K562 (cell line): ENCODE measurements around the gene ORC3. TPM values are rescaled to one million over a fixed set of nuclear protein-coding genes. Genes with fewer than 3 reads are reported as not detected.

Experiments
- ATAC-seq: fragments of 200-7000 bp; cut with Tn5 transposase; 3 replicates; pipeline ENCODE4 v1.9.1; 2020; ENCODE audit warnings: moderate library complexity
- BruUV-seq: library from RNA; stranded (reverse); fragments of 400-500 nt; replicated peaks from 2 replicates; lab custom pipeline; 2021; lab: Mats Ljungman, UMichigan
- CTCF ChIA-PET: fragments of 300-600 bp; formaldehyde crosslinking; extraction: SDS; loops from one replicate; lab custom pipeline; 2021; ENCODE audit warnings: low intra/inter-chr PET ratio; lab: Yijun Ruan, JAX
- POLR2A ChIA-PET: fragments of 300-600, 350-650 bp; sonication (Branson Sonifier 250); formaldehyde crosslinking; extraction: SDS; loops from one replicate; lab custom pipeline; 2021; ENCODE audit warnings: antibody characterized with exemption, inconsistent platforms; lab: Yijun Ruan, JAX
- DNase-seq, 4 experiments: peaks; one replicate each; pipeline versions ENCODE4 v3.0.0 to v3.0.0-alpha.2; 2011 to 2018; ENCODE audit warnings: low spot score in 3 of 4, mixed read lengths in 3 of 4; ENCODE audit errors: extremely low read depth in 1 of 4
- FAIRE-seq: peaks from 2 replicates; lab custom pipeline; 2011; peaks lifted over from hg19 to GRCh38; lab: Jason Lieb, UNC
- H2AFZ ChIP-seq: 2 replicates; pipeline ENCODE4 v1.6.0; 2011; ENCODE audit warnings: low read depth, low read length, control low read depth, inconsistent platforms
- H3K27ac ChIP-seq: fragments of 200-600 bp; 3 replicates; pipeline ENCODE4 v1.8.0; 2011; ENCODE audit warnings: low read depth, mild to moderate bottlenecking, control low read depth, inconsistent platforms, low read length, moderate library complexity, mixed read lengths; ENCODE audit errors: extremely low read depth
- H3K27me3 ChIP-seq, 2 experiments: fragments of 300-600 bp in 1 of 2; 2 replicates in 1 of 2; 3 replicates in 1 of 2; pipeline versions ENCODE4 v1.6.0 to v1.8.0; 2011; ENCODE audit warnings: inconsistent platforms in 2 of 2, low read length in 2 of 2, mild to moderate bottlenecking in 1 of 2, mixed read lengths in 1 of 2, moderate library complexity in 1 of 2; ENCODE audit not compliant: control insufficient read depth in 2 of 2, insufficient read depth in 2 of 2
- H3K36me3 ChIP-seq: fragments of 300-600 bp; 3 replicates; pipeline ENCODE4 v1.8.0; 2011; ENCODE audit warnings: mild to moderate bottlenecking, low read length, inconsistent platforms; ENCODE audit not compliant: control insufficient read depth, insufficient read depth
- H3K4me1 ChIP-seq, 2 experiments: fragments of 200-600 bp in 1 of 2; replicated peaks in 1 of 2; 2 replicates in 1 of 2; 3 replicates in 1 of 2; pipeline versions ENCODE4 v1.5.1 to v1.8.0; 2011; ENCODE audit warnings: inconsistent platforms in 2 of 2, low read length in 2 of 2, mild to moderate bottlenecking in 1 of 2, mixed read lengths in 1 of 2, moderate library complexity in 1 of 2; ENCODE audit not compliant: control insufficient read depth in 2 of 2, insufficient read depth in 2 of 2
- H3K4me2 ChIP-seq: 2 replicates; pipeline ENCODE4 v1.6.1; 2011; ENCODE audit warnings: low read length, control low read depth, inconsistent platforms, mixed read lengths; ENCODE audit not compliant: insufficient read depth
- H3K4me3 ChIP-seq: fragments of 200-600 bp; sonication (generic), shearing (Covaris generic); 2 replicates; pipeline ENCODE4 v1.5.1; 2016; ENCODE audit warnings: control low read depth, inconsistent platforms
- H3K79me2 ChIP-seq: fragments of 200-600 bp; 3 replicates; pipeline ENCODE4 v1.8.0; 2011; ENCODE audit warnings: low read length, inconsistent platforms; ENCODE audit not compliant: control insufficient read depth, insufficient read depth
- H3K9ac ChIP-seq, 2 experiments: 2 replicates each; pipeline versions ENCODE4 v1.6.0 to v1.6.1; 2011; ENCODE audit warnings: low read depth in 2 of 2, low read length in 2 of 2, control low read depth in 1 of 2, inconsistent platforms in 1 of 2, mild to moderate bottlenecking in 1 of 2, mixed read lengths in 1 of 2; ENCODE audit not compliant: insufficient read depth in 1 of 2
- H3K9me1 ChIP-seq: one replicate; pipeline ENCODE4 v1.6.0; 2011; ENCODE audit warnings: inconsistent platforms, mild to moderate bottlenecking, low read length, moderate library complexity; ENCODE audit not compliant: control insufficient read depth, insufficient read depth
- H3K9me3 ChIP-seq: replicated peaks from 2 replicates; pipeline ENCODE4 v1.5.1; 2011; ENCODE audit warnings: low read depth, low read length, inconsistent platforms; ENCODE audit not compliant: control insufficient read depth, insufficient read depth
- H4K20me1 ChIP-seq: replicated peaks from 2 replicates; pipeline ENCODE4 v1.6.1; 2011; ENCODE audit warnings: low read length, inconsistent platforms, mixed read lengths; ENCODE audit not compliant: control insufficient read depth, insufficient read depth
- HSF4 ChIP-seq: fragments of 250-450 bp; sonication (Bioruptor Pico); IDR thresholded peaks from 2 replicates; pipeline ENCODE4 v2.1.2; 2022; ENCODE audit warnings: mild to moderate bottlenecking, moderate library complexity, borderline replicate concordance
- SAP30 ChIP-seq: fragments of 200-600 bp; sonication (generic); IDR thresholded peaks from 2 replicates; pipeline ENCODE4 v1.6.1; 2012; ENCODE audit warnings: borderline replicate concordance, low read depth, mild to moderate bottlenecking, moderate library complexity, low read length, control low read depth, inconsistent platforms; ENCODE audit not compliant: insufficient read depth, poor library complexity, severe bottlenecking
- ZNF274 ChIP-seq: IDR thresholded peaks from 2 replicates; pipeline ENCODE4 v1.6.1; 2011; ENCODE audit warnings: low read depth, mild to moderate bottlenecking, low read length, moderate library complexity, borderline replicate concordance
- ZNF778 ChIP-seq: fragments of 450-650 bp; formaldehyde crosslinking; IDR thresholded peaks from 2 replicates; pipeline ENCODE4 v1.4.0; 2020; ENCODE audit warnings: mild to moderate bottlenecking, moderate library complexity
- in situ Hi-C: fragments of 300-500 bp; cut with MboI; formaldehyde crosslinking; loops from 4 replicates; pipeline ENCODE4 v1.15.0; 2018; ENCODE audit warnings: inconsistent platforms, mixed read lengths
- intact Hi-C: fragments of 100-400 bp; cut with micrococcal nuclease; formaldehyde crosslinking; loops from 2 replicates; pipeline ENCODE4 v1.14.2; 2022
- polyA plus RNA-seq, 8 experiments: library from polyadenylated mRNA; depleted of rRNA in 4 of 8; stranded (reverse) in 5 of 8; unstranded in 3 of 8; fragments of >200 nt; fragmentation: Nextera tagmentation in 2 of 8; fragmentation: Illumina TruSeq in 1 of 8; extraction: Ambion mirVana in 2 of 8; extraction: Trizol in 1 of 8; gene quantifications; 2 replicates each; pipeline versions ENCODE4 v1.2.1 to v1.2.3, GENCODE V29; 2011 to 2014; ENCODE audit warnings: inconsistent platforms in 1 of 8, missing spikeins in 1 of 8
- total RNA-seq, 7 experiments: library from RNA; depleted of rRNA in 6 of 7; stranded (reverse); fragments of >200 nt in 6 of 7; fragmentation: Illumina TruSeq in 2 of 7; extraction: Trizol in 2 of 7; gene quantifications; 2 replicates each; pipeline versions ENCODE4 v1.2.1 to v1.2.3, GENCODE V29; 2011 to 2021; ENCODE audit warnings: low replicate concordance in 1 of 7
- TF ChIP-seq, protein P1 (sequence below): fragments of 450-650 bp; formaldehyde crosslinking; IDR thresholded peaks from 2 replicates; pipeline ENCODE4 v1.4.0; 2020; ENCODE audit warnings: mild to moderate bottlenecking, moderate library complexity

ORC3 gene
- total and polyA plus RNA-seq, 9 of the 15 experiments (the other 6 are each of a cell fraction or from before 2014, with no cell fraction given), result 28.8 to 159 (median 74.8) TPM

DNA sequence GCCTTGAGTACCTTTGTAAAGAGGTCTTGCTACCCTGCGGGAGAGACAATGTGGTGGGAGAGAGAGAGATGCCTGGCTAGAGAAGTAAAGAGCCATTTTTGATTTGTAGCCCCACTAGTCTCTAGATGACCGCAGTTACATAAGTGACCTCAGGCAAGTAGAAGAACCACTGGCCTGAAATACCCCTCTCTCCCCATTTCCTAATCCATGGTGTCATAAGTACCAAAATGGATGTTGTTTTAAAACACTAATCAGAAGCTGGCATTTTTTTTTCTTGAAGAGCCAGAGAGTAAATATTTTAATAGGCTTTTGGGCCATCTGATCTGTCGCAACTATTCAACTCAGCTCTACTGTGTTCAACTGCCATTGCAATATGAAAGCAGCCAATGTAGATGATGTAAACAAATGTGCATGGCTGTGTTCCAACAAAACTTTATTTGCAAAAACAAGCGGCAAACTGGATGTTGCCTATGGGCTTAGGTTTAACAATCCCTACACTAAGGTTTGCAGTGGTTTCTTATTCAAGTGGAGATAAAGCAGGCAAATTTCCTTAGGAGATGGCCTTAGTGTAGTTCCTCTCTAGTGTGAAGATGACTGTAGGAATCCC is 36.7 kb upstream of the ORC3 start (continued):
- TF ChIP-seq, protein P1, sequence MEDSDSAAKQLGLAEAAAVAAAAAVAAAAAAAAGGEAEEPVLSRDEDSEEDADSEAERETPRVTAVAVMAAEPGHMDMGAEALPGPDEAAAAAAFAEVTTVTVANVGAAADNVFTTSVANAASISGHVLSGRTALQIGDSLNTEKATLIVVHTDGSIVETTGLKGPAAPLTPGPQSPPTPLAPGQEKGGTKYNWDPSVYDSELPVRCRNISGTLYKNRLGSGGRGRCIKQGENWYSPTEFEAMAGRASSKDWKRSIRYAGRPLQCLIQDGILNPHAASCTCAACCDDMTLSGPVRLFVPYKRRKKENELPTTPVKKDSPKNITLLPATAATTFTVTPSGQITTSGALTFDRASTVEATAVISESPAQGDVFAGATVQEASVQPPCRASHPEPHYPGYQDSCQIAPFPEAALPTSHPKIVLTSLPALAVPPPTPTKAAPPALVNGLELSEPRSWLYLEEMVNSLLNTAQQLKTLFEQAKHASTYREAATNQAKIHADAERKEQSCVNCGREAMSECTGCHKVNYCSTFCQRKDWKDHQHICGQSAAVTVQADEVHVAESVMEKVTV (CRISPR knock-in tag), result no peak
- no peak for TF ChIP-seq ZNF778
- TF ChIP-seq, all 486 proteins: peak for 2

DNA sequence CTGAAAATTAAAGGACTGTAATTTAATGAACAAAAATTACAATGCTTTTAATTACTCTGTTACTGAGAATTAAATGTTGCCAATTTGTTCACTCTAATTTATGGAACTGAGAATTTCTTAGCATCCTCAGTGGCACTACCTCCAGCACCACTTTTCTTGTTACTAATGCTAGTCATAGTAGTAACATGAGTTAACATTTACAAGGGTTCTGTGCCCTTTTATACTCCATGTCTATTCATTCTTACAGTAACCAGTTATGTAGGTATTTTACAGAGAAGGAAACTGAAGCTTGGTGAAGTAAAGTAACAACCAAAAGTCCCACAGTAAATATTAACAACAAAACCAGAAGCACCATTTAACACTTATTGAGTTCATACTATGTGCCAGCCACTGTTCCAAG is 34.4 kb upstream of the ORC3 start:
- POLR2A ChIA-PET, result no interaction called here
- Histone ChIP-seq H3K27ac (no peak overlapping the region), H3K9ac (no peak overlapping the region), H2AFZ (no peak overlapping the region), H3K36me3 (peaks cover 63% of the 10 kb centered on the region), H3K4me1 (peaks cover 2 to 9% of the 10 kb centered on the region in 2 experiments; a peak in 2 of 5 replicates), H3K9me3 (no peaks in the 10 kb centered on the region), H4K20me1 (no peaks in the 10 kb centered on the region), H3K79me2 (0 out of 3 replicates have a peak, but pooled peaks cover 2% of the 10 kb centered on the region), H3K9me1 (no peaks in the 10 kb centered on the region), H3K27me3 (no peaks in the 10 kb centered on the region), H3K4me3 (no peak overlapping the region), H3K4me2 (no peak overlapping the region)
- no peak for FAIRE-seq
- TF ChIP-seq HSF4 (CRISPR knock-in tag), result no peak
- no peak for TF ChIP-seq SAP30
- no peak for TF ChIP-seq ZNF274
- intact Hi-C loops (no loop called here), in situ Hi-C loops (no loop called here)
- DNase-seq, result no peak
- no peak for ATAC-seq
- BruUV-seq, result no TSS peak
- CTCF ChIA-PET, result no interaction called here
